Lower leg skin (tissue), 4 donors: Measurements from ENCODE around the gene HSF5. TPM values are rescaled to one million over a fixed set of nuclear protein-coding genes. Genes with fewer than 3 reads are reported as not detected.

Experiments used
- DNase-seq, 2 donors: peaks; one replicate each; pipeline ENCODE4 v3.0.0-alpha.2; 2019; ENCODE audit warnings: low spot score in 2 of 2
- H3K4me3 ChIP-seq: fragments of 200-600 bp; sonication (generic); 2 replicates; pipeline ENCODE4 v1.5.1; 2017; ENCODE audit warnings: mild to moderate bottlenecking, low read depth; ENCODE audit not compliant: poor library complexity, severe bottlenecking
- CTCF ChIP-seq, 3 donors: fragments of 450-650 bp; IDR thresholded peaks; one replicate each; pipeline ENCODE4 v1.5.1; 2016; ENCODE audit warnings: antibody characterized with exemption in 3 of 3, mild to moderate bottlenecking in 3 of 3, moderate library complexity in 2 of 3
- POLR2A ChIP-seq, 2 donors: fragments of 450-650 bp; IDR thresholded peaks; one replicate each; pipeline ENCODE4 v1.6.1; 2016 to 2017; ENCODE audit warnings: antibody characterized with exemption in 2 of 2, mild to moderate bottlenecking in 1 of 2, moderate library complexity in 1 of 2
- WGBS, 2 donors: methylation state at CpG; one replicate each; pipeline ENCODE4 v1.1.5; 2018; 5-methylcytosine and 5-hydroxymethylcytosine counted together
- intact Hi-C: fragments of 100-400 bp; cut with DNase I; formaldehyde crosslinking; loops from one replicate; pipeline ENCODE4 v1.15.0; 2023; ENCODE audit warnings: low total_unique reads
- total RNA-seq, 4 donors: library from RNA; depleted of rRNA; stranded (reverse); fragments of >200 nt; gene quantifications; one replicate each; pipeline ENCODE4 v1.1.0, GENCODE V29; 2016

The HSF5 gene
- total RNA-seq, 4 donors from 2014 or later, result 0.08 to 0.10 TPM; not detected in 2

GRCh38 chr17:58390884-58391283, 97.3 kb downstream of the HSF5 start:
- DNase-seq, result no peak
- TF ChIP-seq POLR2A (IDR thresholded peaks at IDR 0.05) (no peak), CTCF (IDR thresholded peaks at IDR 0.05) (no peak)
- 77 to 83% methylated on average over 2 of the region's 2 CpGs for WGBS, 2 donors
- H3K4me3 ChIP-seq, result no peak overlapping the region
- intact Hi-C loops, result no loop called here

- no peak overlapping the region for H3K4me3 ChIP-seq
- no peak for DNase-seq
- no peak for TF ChIP-seq POLR2A (IDR thresholded peaks at IDR 0.05)
- TF ChIP-seq CTCF (IDR thresholded peaks at IDR 0.05), result no peak
- WGBS, 2 donors, result 42 to 52% methylated on average over 3 of the region's 3 CpGs
- intact Hi-C loops, result no loop called here
These were observed 99.7 kb downstream of the HSF5 start for GRCh38 chr17:58388302-58389190.

- no peak for TF ChIP-seq CTCF (IDR thresholded peaks at IDR 0.05)
- no peak for TF ChIP-seq POLR2A (IDR thresholded peaks at IDR 0.05)
- H3K4me3 ChIP-seq, result no peak overlapping the region
- intact Hi-C loops, result no loop called here
- WGBS, 2 donors, result 45 to 65% methylated on average over 1 of the region's 1 CpG
- DNase-seq, result no peak
These were observed 100.4 kb downstream of the HSF5 start for GRCh38 chr17:58387834-58388233.

GRCh38 chr17:58386708-58387107, 101.5 kb downstream of the HSF5 start:
- DNase-seq, result no peak
- WGBS, 2 donors, result 85 to 87% methylated on average over 3 of the region's 3 CpGs
- H3K4me3 ChIP-seq, result no peak overlapping the region
- TF ChIP-seq POLR2A (IDR thresholded peaks at IDR 0.05) (no peak), CTCF (IDR thresholded peaks at IDR 0.05) (no peak)
- intact Hi-C loops, result no loop called here

- 76 to 87% methylated on average over 4 of the region's 4 CpGs for WGBS, 2 donors
- intact Hi-C loops, result no loop called here
- TF ChIP-seq POLR2A (IDR thresholded peaks at IDR 0.05) (no peak), CTCF (IDR thresholded peaks at IDR 0.05) (no peak)
- H3K4me3 ChIP-seq, result no peak overlapping the region
- no peak for DNase-seq
These were observed 102.8 kb downstream of the HSF5 start for GRCh38 chr17:58385359-58385899.
